CD4-positive, alpha-beta T cell treated with Interleukin-21 for 1 hour (primary cell): ENCODE data around the gene POM121L2.

ENCODE experiments used
- DNase-seq: peaks from one replicate; pipeline ENCODE4 v3.0.0-alpha.2; 2020

Gene POM121L2

GRCh38 chr6:27312146-27312949 lies at the start of gene POM121L2:
Gene POM121L2, minus strand, starts transcription at chr6:27312273. Its CDS starts 103 bp downstream, at chr6:27312170.
- peak; percentile 71 for DNase-seq

GRCh38 chr6:27359231-27359630 lies 47.2 kb upstream of the POM121L2 start:
- no peak for DNase-seq

GRCh38 chr6:27358786-27359185 lies 46.7 kb upstream of the POM121L2 start:
- DNase-seq, result no peak

GRCh38 chr6:27352850-27353249 lies 40.8 kb upstream of the POM121L2 start:
- no peak for DNase-seq

- no peak for DNase-seq
Observed at GRCh38 chr6:27334141-27334540, 22.1 kb upstream of the POM121L2 start.

- no peak for DNase-seq
Observed at GRCh38 chr6:27333642-27334040, 21.6 kb upstream of the POM121L2 start.

- DNase-seq, result peak; percentile 57
Observed at GRCh38 chr6:27332692-27333641, 20.9 kb upstream of the POM121L2 start.

- DNase-seq, result no peak
Observed at GRCh38 chr6:27327023-27327738, 15.1 kb upstream of the POM121L2 start.

- no peak for DNase-seq
Observed at GRCh38 chr6:27321901-27322300, 9.8 kb upstream of the POM121L2 start.

GRCh38 chr6:27321370-27321769 lies 9.3 kb upstream of the POM121L2 start:
- DNase-seq, result no peak

GRCh38 chr6:27318973-27319372 lies 6.9 kb upstream of the POM121L2 start:
- no peak for DNase-seq

GRCh38 chr6:27314046-27314445 lies 2.0 kb upstream of the POM121L2 start:
- DNase-seq, result no peak

- DNase-seq, result no peak
Observed at GRCh38 chr6:27312950-27313271, 838 bp upstream of the POM121L2 start.

GRCh38 chr6:27311806-27312145 lies 297 bp downstream of the POM121L2 start:
- no peak for DNase-seq

GRCh38 chr6:27303613-27304272 lies 8.3 kb downstream of the POM121L2 start:
- DNase-seq, result no peak

GRCh38 chr6:27297857-27298730 lies 14.0 kb downstream of the POM121L2 start:
- no peak for DNase-seq

GRCh38 chr6:27297484-27297856 lies 14.6 kb downstream of the POM121L2 start:
- no peak for DNase-seq

GRCh38 chr6:27296106-27296783 lies 15.8 kb downstream of the POM121L2 start:
- DNase-seq, result no peak

GRCh38 chr6:27295301-27296079 lies 16.6 kb downstream of the POM121L2 start:
- DNase-seq, result no peak

GRCh38 chr6:27294409-27294808 lies 17.7 kb downstream of the POM121L2 start:
- no peak for DNase-seq
